ENCODE results near the gene RNF213.

DNA sequence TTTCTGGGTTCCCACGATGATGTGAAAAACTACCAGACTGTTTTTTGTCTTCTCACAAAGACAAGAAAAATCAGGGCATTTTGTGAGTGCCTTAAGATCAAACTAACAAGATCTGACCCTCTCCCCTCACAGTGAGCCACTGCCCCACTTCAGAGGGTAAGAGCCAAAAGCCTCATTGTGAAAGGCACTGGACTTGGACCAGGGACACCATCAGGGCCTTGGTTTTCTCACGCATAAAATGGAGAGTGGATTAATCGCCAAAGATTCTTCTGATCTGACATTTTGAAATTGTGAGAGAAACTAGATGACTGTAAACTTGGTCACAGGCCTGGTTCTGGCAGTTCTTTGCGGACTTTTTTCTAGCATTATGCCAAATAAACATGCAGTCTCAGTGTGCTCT lies 133.3 kb downstream of the RNF213 start:
- TF ChIP-seq, protein P1, sequence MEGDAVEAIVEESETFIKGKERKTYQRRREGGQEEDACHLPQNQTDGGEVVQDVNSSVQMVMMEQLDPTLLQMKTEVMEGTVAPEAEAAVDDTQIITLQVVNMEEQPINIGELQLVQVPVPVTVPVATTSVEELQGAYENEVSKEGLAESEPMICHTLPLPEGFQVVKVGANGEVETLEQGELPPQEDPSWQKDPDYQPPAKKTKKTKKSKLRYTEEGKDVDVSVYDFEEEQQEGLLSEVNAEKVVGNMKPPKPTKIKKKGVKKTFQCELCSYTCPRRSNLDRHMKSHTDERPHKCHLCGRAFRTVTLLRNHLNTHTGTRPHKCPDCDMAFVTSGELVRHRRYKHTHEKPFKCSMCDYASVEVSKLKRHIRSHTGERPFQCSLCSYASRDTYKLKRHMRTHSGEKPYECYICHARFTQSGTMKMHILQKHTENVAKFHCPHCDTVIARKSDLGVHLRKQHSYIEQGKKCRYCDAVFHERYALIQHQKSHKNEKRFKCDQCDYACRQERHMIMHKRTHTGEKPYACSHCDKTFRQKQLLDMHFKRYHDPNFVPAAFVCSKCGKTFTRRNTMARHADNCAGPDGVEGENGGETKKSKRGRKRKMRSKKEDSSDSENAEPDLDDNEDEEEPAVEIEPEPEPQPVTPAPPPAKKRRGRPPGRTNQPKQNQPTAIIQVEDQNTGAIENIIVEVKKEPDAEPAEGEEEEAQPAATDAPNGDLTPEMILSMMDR (IDR thresholded peaks at IDR 0.05; ENCODE audit: insufficient read depth, low read length) = no peak
- TF ChIP-seq, protein P2, sequence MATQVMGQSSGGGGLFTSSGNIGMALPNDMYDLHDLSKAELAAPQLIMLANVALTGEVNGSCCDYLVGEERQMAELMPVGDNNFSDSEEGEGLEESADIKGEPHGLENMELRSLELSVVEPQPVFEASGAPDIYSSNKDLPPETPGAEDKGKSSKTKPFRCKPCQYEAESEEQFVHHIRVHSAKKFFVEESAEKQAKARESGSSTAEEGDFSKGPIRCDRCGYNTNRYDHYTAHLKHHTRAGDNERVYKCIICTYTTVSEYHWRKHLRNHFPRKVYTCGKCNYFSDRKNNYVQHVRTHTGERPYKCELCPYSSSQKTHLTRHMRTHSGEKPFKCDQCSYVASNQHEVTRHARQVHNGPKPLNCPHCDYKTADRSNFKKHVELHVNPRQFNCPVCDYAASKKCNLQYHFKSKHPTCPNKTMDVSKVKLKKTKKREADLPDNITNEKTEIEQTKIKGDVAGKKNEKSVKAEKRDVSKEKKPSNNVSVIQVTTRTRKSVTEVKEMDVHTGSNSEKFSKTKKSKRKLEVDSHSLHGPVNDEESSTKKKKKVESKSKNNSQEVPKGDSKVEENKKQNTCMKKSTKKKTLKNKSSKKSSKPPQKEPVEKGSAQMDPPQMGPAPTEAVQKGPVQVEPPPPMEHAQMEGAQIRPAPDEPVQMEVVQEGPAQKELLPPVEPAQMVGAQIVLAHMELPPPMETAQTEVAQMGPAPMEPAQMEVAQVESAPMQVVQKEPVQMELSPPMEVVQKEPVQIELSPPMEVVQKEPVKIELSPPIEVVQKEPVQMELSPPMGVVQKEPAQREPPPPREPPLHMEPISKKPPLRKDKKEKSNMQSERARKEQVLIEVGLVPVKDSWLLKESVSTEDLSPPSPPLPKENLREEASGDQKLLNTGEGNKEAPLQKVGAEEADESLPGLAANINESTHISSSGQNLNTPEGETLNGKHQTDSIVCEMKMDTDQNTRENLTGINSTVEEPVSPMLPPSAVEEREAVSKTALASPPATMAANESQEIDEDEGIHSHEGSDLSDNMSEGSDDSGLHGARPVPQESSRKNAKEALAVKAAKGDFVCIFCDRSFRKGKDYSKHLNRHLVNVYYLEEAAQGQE (IDR thresholded peaks at IDR 0.05; ENCODE audit: insufficient replicate concordance, low read depth) = no peak
- no peak for TF ChIP-seq POLR2AphosphoS5 (IDR thresholded peaks at IDR 0.05; ENCODE audit: low read depth)
